Stimulated activated CD4-positive, alpha-beta T cell treated with anti-CD3 and anti-CD28 coated beads, Interleukin-15, amount 100 ng/mL, for 1 hour (primary cell): ENCODE results near the gene PDGFC.
"Not testable (repeated sequence)": the region's sequence is repeated elsewhere in the genome, so short reads cannot be mapped to it uniquely, and the experiment has no call there.

Experiments used
- DNase-seq, 2 donors: peaks; one replicate each; pipeline ENCODE4 v3.0.0-alpha.2; 2020; ENCODE audit warnings: low read depth in 1 of 2, low spot score in 1 of 2

Gene PDGFC

DNA sequence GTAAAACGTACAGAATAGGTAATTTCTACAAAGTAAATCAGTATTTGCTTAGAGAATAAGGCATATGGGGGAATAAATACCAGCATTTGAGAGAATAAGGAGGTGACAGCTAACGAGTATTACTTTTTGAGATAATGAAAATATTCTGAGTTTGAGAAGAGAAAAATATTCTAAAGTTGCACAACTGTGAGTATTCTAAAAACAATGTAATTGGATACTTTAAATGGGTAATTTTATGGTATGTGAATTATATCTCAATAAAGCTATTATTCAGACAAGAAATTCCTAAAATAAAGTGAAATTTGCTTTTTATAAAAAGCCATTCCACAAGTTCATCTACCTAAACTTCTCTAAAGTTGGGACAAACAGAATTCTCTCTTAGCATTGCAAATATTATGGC, 62.6 kb downstream of the PDGFC start:
- DNase-seq = no peak

DNA sequence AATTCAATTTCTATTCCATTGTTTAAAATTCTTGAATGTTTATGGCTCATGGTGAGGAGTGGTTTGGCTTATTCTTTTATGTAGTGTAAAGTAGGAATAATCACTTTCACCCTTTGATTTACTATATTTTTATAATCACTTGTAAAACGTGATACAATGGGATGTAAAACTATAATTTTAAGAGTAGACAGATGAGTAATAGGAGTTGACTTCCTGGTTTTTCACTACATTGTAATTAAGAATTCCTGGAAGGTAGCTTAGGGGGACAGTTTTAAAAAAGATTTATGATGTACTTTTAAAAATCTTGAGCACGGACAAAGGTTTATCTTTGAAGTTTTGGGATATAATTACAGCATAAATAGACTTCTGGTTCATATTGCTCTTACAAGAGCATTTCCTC, 65.3 kb downstream of the PDGFC start:
- no peak for DNase-seq

DNA sequence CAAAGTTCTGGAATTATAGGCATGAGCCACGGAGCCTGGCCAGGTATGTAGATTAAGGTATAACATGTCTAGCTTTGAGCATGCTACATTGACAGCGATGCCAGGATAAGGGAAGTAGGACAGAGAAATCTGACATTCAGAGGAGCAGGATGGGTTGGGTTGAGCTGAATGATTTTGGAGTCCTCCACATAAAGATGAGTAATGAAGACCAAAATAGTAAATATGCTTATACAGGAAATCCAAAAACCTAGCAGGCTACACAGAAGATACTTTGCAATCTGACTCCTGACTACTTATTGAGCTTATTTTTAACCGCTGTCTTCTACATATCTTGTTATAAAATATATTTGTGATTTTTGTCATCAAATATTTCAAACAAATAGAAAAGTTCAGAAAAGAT, 69.7 kb downstream of the PDGFC start:
- no peak for DNase-seq

DNA sequence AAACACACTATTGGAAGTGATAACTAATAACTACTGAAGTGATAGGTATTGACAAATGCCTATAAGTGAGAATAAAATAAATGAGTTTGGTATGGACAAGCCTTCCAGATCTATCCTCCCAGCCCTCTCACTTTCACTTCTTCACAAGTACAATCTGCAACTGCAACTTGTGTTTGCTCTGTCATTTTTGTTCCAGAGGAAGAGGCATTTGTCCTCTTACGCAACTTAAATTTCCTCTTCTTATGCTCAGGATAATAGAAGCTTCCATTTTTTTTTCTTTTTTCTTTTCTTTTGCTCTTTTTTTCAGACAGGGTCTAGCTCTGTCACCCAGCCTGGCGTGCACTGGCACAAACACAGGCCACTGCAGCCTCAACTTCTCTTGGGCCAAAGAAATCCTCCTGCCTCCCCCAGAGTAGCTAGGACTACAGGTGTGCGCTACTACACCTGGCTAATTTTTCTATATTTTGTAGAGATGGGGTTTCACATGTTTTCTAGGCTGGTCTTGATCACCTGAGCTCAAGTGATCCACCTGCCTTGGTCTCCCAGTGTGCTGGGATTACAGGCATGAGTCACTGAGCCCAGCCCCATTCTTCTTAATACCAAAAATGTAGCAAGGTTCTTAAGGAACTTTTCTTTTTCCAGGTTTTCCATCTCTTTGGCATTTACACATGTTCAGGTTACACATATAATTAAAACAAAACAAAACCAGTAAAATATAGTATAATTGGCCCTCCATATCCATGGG, 73.1 kb downstream of the PDGFC start:
- DNase-seq = no peak

DNA sequence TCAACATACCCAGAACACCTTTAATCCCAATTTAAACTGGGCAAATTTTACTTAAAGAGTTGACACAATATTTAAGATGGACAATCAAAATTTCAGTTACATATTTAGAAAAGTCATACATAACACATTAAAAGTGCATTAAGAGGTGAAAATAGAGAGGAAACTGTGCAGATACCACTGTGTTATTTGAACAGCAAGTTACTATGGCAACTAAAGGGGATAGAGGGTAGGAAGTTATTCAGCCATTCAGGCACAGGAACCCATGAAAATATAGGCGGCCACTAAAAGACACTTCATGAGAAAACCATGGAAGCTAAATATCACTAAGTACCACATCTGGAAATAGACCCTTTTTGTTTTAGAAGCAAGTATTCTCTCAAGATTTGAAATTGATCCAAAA, 75.1 kb downstream of the PDGFC start:
- no peak for DNase-seq

DNA sequence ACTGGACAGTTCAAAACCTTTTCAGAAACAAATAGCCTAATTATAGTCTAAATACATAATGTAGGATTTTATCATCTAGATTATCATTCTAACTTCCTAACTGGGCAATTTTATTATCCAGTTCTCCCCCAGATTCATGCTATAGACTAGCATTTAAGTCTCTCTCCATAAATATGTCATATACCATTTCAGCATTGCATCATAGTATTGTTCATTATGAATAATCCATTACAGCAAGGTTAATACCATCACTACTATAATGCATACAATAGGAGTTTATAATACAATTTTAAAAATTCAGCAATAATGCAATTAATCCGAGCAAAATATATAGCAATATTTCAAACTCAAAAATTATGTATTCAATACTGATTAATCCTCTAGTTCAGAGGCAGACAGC, 77.4 kb downstream of the PDGFC start:
- no peak for DNase-seq

DNA sequence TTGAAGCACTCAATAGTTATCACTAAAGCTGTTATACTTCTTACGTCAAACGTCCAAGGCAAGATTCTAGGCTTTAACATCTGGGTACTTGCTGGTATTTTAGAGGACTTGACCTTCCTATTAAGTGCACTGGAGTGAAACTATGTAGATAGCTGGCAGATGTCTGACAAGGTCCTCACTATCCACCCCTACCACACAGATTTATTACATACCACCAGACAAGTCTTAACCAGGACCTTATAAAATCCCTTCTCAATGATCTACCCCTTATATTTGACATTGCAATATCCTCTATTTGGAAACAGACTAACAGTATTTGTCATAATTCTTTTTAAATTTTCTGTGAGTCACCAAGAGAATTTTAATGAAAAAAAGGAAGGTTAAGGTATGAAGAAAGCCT, 78.8 kb downstream of the PDGFC start:
- DNase-seq = no peak

DNA sequence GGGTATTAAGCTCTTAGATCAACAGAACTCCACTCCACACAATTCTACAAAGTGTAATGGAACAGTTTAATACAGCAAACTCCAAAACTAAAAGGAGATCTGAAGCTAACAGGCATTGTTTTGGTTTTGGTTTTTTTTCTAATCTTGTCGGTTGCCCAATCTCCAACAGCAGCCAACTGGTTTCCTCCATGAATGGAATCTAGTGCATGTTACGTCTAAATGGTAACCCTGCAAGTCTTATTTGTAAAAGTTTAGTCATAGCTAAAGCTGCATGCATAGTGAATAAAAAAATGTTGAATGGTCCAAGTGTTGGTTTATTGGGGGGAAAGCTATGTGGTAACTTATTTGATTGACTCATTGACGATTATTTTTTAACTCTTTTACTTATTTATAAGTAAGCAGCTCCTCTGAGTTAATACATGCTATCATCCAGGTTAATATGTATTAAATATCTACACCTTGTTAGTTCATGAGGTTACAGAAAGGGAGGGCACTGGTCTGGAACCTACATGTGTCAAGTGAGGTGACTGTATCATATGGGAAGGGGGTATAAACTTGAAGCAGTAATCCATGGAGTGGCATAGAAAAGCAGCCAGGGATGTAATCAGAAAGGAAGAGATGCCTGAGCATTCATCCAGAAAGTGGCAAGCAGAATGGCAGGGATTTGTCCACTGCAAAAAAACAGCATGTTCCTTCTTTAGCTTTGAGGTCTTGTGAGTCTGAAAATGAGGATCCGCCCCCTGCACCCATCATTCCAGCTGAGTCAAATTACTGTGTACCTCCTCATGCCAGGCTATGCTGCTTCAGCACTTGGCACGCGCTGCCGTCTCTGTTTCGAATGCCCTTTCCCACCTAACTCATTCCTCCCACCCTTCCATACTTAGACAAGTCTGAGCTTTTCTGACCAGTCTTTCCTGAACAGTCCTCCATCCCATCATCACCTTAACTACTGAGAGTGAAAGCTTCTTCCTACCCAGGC, 81.7 kb downstream of the PDGFC start:
- DNase-seq = no peak

DNA sequence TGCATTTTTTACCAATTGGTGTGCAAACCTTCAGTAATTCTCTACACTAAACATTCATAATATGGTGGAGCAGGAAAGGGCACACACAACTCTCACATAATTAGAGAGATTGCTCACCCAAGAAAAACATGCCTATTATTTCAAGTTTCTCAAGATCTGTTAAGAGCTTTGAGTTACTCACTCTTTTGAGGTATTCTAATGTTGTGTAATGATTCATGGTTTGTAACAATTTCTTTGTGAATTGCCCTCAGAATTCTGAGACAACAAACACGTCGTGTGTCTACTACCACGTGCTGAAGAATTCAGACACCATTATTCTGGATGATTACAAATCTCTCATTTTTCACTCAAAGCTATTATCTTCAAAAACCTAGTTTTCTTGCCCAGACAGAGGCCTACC, 82.8 kb downstream of the PDGFC start:
- no peak for DNase-seq

DNA sequence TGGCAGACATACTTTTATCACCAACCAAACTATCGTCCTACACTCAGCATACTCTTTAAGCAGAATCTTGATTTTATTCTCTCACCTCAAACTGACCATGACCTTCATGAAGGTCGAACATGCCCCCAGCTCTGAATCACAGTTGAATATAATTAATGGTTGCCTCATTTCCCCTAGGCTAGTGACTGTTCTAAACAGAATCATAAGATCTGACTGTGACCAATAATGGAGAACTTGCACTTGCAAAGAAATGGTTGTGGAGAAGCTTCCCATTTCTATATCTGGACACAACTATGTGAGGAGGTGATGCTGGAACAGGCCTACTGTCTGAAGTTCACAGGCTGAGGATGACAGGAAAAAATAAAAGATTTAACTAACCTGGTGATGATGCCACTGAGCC, 85.1 kb downstream of the PDGFC start:
- DNase-seq = no peak

DNA sequence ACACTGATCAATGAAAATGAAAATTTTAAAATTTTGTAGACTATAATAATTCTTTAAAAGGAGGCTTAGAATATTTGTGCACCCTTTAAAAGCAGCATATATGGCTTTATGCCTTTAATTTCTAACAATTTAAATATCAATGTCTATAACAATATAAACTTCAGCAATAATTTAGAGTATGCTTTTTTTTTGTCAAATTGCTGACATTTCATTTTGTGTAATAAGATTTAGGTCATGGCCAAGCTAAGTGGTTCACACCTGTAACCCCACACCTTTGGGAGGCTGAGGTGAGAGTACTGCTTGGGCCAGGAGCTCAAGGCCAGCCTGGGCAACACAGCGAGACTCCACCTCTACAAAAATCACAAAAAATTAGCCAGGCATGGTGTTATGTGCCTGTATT, 86.2 kb downstream of the PDGFC start:
- no peak for DNase-seq

DNA sequence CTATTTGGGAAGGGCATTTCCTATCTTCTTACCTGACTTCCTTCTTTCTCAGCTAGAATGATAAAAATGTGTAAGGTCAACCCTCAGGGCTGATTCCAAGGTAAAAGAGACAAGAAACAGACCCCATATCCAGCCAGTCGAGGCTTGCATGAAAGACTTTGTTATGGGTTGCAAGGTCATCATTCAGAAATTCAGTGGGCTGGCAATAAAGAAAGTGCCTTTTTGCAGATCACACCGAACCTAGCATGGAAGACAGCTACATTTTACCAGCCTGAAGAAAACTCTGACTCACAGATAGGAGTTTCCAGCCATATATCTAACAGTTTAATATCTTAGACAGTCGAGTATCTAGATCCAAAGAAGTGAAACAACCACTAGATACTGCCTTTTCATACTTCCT, 87.4 kb downstream of the PDGFC start:
- no peak for DNase-seq

DNA sequence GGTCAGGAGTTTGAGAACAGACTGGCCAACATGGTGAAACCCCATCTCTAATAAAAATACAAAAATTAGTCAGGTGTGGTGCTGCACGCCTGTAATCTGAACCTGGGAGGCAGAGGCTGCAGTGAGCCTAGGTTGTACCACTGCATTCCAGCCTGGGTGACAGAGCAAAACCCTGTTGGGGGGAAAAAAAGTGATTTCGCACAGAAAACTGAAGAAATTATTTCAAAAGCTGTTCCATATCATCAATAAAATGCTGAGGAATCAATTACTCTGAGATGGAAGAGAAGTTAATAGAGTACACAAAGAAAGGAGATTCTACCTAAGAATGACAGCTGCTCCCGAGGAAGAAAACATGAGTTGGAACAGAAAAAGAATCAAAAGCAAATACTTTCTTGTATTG, 95.9 kb downstream of the PDGFC start:
- no peak for DNase-seq

DNA sequence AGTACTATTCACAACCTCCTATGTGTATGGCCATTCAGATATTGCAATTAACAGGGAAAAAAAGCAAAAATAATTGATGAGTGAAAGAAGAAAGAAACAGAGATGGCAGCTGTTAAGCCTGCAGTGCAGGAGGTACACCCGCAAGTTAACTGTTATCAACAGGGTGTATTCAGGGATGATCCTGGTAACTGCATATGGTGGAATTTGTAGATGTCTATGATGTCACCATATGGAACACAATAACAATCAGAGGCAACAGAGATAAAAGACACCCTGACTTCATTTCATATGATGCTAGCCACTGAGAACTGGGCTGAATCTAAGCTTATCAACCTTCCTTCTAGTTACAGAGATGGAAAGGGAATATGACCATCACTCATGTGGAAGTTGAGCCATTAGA, 96.5 kb downstream of the PDGFC start:
- no peak for DNase-seq

DNA sequence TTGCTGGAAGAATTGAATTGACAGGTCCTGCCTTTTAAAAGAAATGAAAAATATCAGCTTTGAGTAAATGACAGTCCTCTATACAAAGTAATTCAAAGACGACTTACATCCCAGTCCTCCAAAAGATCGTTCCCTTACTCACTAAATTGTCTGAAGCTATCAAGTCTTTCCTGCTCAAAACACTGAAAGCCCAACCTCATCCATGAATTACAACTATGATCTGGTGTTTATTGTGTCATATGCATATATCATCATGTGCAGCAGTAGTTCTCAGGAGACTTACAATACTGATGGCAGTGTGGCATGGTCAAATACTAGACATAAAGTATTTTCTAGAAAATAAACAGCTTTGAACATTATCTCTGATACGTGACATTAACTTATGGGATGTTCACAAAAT, 97.8 kb downstream of the PDGFC start:
- no peak for DNase-seq

DNA sequence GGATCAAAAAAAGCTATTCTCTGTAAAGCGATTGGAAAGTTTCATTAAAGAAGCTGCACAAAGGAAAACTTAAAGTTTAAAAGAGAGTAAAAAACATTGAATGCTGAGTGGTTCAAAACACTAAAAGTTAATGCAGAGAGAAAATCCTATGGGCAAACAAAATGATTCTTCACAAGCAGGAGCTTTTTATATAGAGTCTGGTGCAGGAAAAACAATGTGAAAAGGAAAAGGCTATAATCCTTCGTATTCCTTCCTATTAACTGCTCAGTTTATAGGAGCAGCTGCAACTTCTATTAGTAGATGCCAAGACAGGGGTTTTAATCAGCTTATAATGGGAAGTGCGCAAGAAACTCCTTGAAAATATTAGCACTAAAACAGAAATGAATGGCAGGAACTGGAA, 100.7 kb downstream of the PDGFC start:
- DNase-seq = no peak

DNA sequence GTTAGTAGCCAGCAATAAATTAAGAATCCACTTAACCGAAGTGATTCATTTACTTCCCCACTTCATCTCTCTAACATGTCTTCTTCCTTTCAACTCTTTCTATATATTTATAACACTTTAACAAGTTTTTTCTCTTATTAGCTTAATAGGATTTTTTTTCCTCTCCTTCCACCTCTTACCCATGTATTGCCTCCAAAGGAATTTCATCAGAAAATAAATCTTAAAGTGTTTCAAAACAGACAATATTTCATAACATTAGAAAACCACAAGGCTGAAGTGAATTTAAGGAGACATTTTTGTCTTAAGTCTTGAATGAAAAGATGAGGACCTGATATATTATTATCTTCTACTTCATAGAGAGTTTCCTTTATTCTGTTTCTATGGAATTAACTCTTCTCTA, 101.5 kb downstream of the PDGFC start:
- DNase-seq = no peak

DNA sequence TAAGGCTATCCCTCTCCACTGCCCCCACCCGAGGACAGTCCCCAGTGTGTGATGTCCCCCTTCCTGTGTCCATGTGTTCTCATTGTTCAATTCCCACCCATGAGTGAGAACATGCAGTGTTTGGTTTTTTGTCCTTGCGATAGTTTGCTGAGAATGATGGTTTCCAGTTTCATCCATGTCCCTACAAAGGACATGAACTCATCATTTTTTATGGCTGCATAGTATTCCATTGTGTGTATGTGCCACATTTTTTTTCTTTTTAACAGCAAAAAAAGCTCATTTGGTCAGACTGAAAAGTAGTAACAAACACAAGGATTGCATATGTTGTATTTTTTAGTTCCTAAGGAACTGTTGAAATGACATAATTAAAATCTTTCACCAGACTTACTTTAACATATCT, 105.5 kb downstream of the PDGFC start:
- not testable (repeated sequence) for DNase-seq

DNA sequence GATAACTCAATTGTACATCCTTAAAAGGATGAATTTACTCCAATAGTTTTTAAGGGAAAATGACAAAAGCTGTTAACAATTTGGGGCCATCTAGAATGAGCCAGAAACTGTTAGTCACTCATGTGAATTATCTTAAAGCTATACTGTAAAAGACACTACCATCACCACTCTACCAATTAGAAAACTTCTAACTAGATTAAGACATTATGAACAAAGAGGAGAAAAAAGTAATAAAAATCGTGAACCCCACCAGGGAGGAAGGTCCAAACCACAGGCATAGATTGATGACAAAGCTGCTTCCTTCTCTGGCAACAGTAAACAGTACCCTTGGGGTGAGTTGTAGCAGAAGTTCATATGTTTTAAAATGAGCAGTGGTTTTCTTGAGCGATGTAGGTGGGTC, 106.1 kb downstream of the PDGFC start:
- DNase-seq = no peak

DNA sequence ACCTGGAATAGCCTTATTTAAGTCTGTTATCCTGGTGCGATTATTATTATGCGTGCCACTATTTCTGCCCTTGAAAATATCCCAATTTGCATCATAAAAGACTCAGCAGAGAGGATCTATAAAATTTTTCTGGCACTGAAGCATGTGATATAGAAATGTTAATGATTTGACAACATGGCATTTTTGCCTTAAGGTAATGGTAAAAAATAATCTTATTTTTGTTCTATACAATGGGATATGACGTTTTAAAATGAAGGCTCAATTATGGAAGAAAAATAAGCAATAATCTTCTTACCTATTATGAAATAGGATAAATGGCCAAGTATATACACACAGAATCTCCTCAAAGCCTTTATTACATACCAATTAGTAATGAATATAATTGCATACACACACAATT, 113.5 kb downstream of the PDGFC start:
- no peak for DNase-seq

DNA sequence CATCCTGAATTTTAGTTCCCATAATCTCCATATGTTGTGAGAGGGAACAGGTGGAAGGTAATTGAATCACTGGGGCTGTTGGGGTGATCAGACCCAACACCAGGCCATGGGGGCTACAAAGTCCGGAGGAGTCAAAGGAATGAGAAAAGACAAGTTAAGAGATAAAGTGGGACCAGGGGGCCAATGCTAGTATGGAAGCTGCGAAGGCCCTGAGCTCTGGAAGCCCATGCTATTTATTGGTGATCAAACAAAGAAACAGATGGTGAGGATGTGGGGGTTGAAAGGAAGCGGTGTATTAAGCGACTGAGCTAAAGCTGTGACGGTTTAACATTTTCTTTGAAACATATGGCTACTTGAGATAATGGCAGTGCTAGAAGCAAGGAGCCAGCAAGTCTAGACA, 132.8 kb downstream of the PDGFC start:
- no peak for DNase-seq

DNA sequence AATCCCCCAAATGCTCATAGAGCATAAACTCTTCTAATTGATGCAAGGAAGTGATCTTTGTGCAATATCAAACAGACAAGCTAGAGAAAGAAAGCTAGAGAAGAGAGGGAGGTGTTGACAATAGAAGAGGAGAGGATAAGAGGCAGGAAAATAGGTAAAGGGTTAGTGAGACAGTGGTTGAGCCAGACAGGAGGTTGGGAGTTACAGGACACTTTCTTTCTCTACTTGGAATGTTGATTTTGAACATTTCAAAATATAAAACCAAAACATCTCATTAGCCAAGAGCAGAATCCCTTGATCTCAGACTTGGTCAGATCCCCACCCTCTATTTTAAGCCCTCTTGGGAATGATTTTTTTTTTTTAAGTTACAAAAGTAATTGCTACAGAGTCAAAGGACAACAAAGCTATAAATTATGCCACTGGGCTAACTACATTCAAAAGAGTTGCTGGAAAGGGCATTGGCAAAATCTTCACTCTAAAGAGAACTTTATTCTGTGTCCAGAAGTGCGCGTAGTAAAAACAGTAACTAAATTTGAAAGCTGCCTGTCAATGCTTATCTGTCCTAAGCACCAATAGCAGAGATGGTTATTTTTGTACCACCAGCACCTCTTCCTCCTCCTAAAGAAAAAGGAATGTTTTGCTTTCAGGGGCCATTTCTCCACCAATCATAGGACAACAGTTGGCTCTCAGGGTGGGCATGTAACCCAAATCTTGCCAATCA, 133.8 kb downstream of the PDGFC start:
- DNase-seq = no peak
